ENCODE results near the gene PHF5A. TPM values are rescaled to one million over a fixed set of nuclear protein-coding genes. Genes with fewer than 3 reads are reported as not detected.

Gene PHF5A
- total and polyA plus RNA-seq, 3 experiments from 2014 or later, result 24.9 to 125 (median 120) TPM

- ChIA-PET POLR2A (interaction anchor here (0.6 kb wide), 1 partner anchor 33 kb away, joined by 3 read pairs; no protein-coding TSS in a partner anchor), CTCF (interaction anchor here (0.6 to 0.7 kb wide), 2 partner anchors 17 to 548 kb away, joined by 3 to 4 read pairs; no protein-coding TSS in a partner anchor)
- H3K27ac ChIP-seq (ENCODE audit: low read depth, low read length), result no peak overlapping the region
- Mint-ChIP-seq H3K36me3 (peaks cover 0 to 8% (median 0%) of the 10 kb centered on the region in 3 donors), H3K27ac (peak overlapping the region in 7 of 8 donors; percentile 19 to 100 (median 98)), H3K9me3 (no peaks in the 10 kb centered on the region), H3K4me1 (peaks cover 29 to 55% (median 30%) of the 10 kb centered on the region in 3 donors), H3K4me3 (peak overlapping the region; percentile 44 to 99 (median 97)), H3K27me3 (peaks cover 0 to 2% of the 10 kb centered on the region in 2 donors)
- H3K36me3 ChIP-seq (ENCODE audit: insufficient read depth, low read length), result no peaks in the 10 kb centered on the region
- peaks cover 44% of the 10 kb centered on the region for H3K4me1 ChIP-seq (ENCODE audit: insufficient read depth, low read length)
- H3K9me3 ChIP-seq (ENCODE audit: low read length), result no peaks in the 10 kb centered on the region
- no peak overlapping the region for H3K4me3 ChIP-seq (ENCODE audit: low read length)
- no peak for DNase-seq
- no peaks in the 10 kb centered on the region for H3K27me3 ChIP-seq (ENCODE audit: insufficient read depth, low read length, poor library complexity, severe bottlenecking)
Observed at GRCh38 chr22:41415554-41415953, 52.9 kb downstream of the PHF5A start.

GRCh38 chr22:41411021-41411851, 57.3 kb downstream of the PHF5A start:
- Mint-ChIP-seq H3K27ac (peak overlapping the region; percentile 54 to 100 (median 86)), H3K36me3 (peaks cover 0 to 8% (median 0%) of the 10 kb centered on the region in 3 donors), H3K27me3 (peaks cover 0 to 2% of the 10 kb centered on the region in 2 donors), H3K4me1 (peaks cover 23 to 39% (median 30%) of the 10 kb centered on the region in 3 donors), H3K9me3 (no peaks in the 10 kb centered on the region), H3K4me3 (peak overlapping the region; percentile 4 to 60 (median 32))
- Histone ChIP-seq H3K27ac (ENCODE audit: low read depth, low read length) (no peak overlapping the region), H3K36me3 (ENCODE audit: insufficient read depth, low read length) (no peaks in the 10 kb centered on the region), H3K4me1 (ENCODE audit: insufficient read depth, low read length) (peaks cover 37% of the 10 kb centered on the region), H3K4me3 (ENCODE audit: low read length) (no peak overlapping the region), H3K9me3 (ENCODE audit: low read length) (no peaks in the 10 kb centered on the region), H3K27me3 (ENCODE audit: insufficient read depth, low read length, poor library complexity, severe bottlenecking) (no peaks in the 10 kb centered on the region)
- ChIA-PET POLR2A (interaction anchor here (1.2 to 2.2 kb wide), 3 partner anchors 32 to 133 kb away, joined by 5 read pairs; partner anchors contain the start of genes ACO2 and PHF5A), CTCF (interaction anchor here (1.1 to 1.6 kb wide), 5 partner anchors 36 to 256 kb away, joined by 3 to 5 read pairs (median 3); partner anchors contain the start of gene TOB2)
- no peak for DNase-seq

DNA sequence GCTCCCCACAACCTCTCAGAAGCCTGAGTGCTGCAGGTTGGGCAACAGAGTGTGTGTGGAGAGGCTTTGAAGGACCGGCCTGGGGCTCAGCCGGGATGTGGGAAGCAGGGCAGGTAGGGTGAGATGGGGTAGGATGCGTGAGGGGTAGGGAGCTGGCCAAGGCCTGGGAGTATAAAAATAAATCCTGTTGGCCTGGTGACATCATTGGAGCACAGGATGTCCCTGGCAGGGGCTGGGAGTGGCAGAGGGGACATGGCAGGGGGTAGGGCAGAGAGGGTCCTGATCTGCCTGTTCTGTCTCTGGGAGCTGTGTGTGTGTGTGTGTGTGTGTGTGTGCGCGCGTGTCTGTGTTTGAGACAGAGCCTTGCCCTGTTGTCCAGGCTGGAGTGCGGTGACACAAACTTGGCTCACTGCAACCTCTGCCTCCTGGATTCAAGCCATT, 58.2 kb downstream of the PHF5A start:
- H3K4me3 ChIP-seq (ENCODE audit: low read length), result no peak overlapping the region
- peaks cover 30% of the 10 kb centered on the region for H3K4me1 ChIP-seq (ENCODE audit: insufficient read depth, low read length)
- peaks cover 0 to 8% (median 0%) of the 10 kb centered on the region in 3 donors for H3K36me3 Mint-ChIP-seq
- ChIA-PET POLR2A (no interaction called here), CTCF (interaction anchor here (1.1 to 1.6 kb wide), 7 partner anchors 36 to 124 kb away, joined by 3 to 7 read pairs (median 4); partner anchors contain the start of gene TOB2)
- H3K27ac ChIP-seq (ENCODE audit: low read depth, low read length), result no peak overlapping the region
- no peaks in the 10 kb centered on the region for H3K9me3 ChIP-seq (ENCODE audit: low read length)
- no peak for DNase-seq
- H3K4me1 Mint-ChIP-seq, result peaks cover 18 to 35% (median 24%) of the 10 kb centered on the region in 3 donors
- no peaks in the 10 kb centered on the region for H3K36me3 ChIP-seq (ENCODE audit: insufficient read depth, low read length)
- H3K4me3 Mint-ChIP-seq, result peak overlapping the region in 1 of 7 donors; percentile 60
- H3K27me3 ChIP-seq (ENCODE audit: insufficient read depth, low read length, poor library complexity, severe bottlenecking), result no peaks in the 10 kb centered on the region
- no peaks in the 10 kb centered on the region for H3K9me3 Mint-ChIP-seq
- peak overlapping the region in 7 of 8 donors; percentile 63 to 100 (median 72) for H3K27ac Mint-ChIP-seq
- peaks cover 0 to 2% of the 10 kb centered on the region in 2 donors for H3K27me3 Mint-ChIP-seq

Other genes starting within 250 kb of the PHF5A start
- under 1 TPM; 0.16 to 0.20 TPM for gene CHADL, start 227.8 kb downstream of the PHF5A start, total RNA-seq
- gene CHADL, start 227.8 kb downstream of the PHF5A start, polyA plus RNA-seq, result 0.70 TPM
- gene RANGAP1, start 182.5 kb downstream of the PHF5A start, total RNA-seq, result 100 to 1,000 TPM; 170 to 182 TPM
- 26.9 TPM for gene RANGAP1, start 182.5 kb downstream of the PHF5A start, polyA plus RNA-seq
- 10 to 100 TPM; 58.9 to 59.9 TPM for gene ZC3H7B, start 167.2 kb downstream of the PHF5A start, total RNA-seq
- gene ZC3H7B, start 167.2 kb downstream of the PHF5A start, polyA plus RNA-seq, result 1.5 TPM
- 1 to 10 TPM; 1.8 to 3.5 TPM for gene TEF, start 86.8 kb downstream of the PHF5A start, total RNA-seq
- 5.3 TPM for gene TEF, start 86.8 kb downstream of the PHF5A start, polyA plus RNA-seq
- gene TOB2, start 21.9 kb downstream of the PHF5A start, total RNA-seq, result 10 to 100 TPM; 56.4 to 59.8 TPM
- 24.8 TPM for gene TOB2, start 21.9 kb downstream of the PHF5A start, polyA plus RNA-seq
- 100 to 1,000 TPM; 112 to 114 TPM for gene ACO2, start 425 bp upstream of the PHF5A start, total RNA-seq
- 92.5 TPM for gene ACO2, start 425 bp upstream of the PHF5A start, polyA plus RNA-seq
- gene POLR3H, start 75.8 kb upstream of the PHF5A start, total RNA-seq, result 10 to 100 TPM; 69.9 to 78.7 TPM
- gene POLR3H, start 75.8 kb upstream of the PHF5A start, polyA plus RNA-seq, result 22.6 TPM
- gene CSDC2, start 92.3 kb upstream of the PHF5A start, total RNA-seq, result not detected
- not detected for gene CSDC2, start 92.3 kb upstream of the PHF5A start, polyA plus RNA-seq
- gene PMM1, start 121.1 kb upstream of the PHF5A start, total RNA-seq, result 10 to 100 TPM; 27.5 to 33.2 TPM
- gene PMM1, start 121.1 kb upstream of the PHF5A start, polyA plus RNA-seq, result 33.3 TPM
- gene DESI1, start 152.4 kb upstream of the PHF5A start, total RNA-seq, result 10 to 100 TPM; 84.2 to 86.9 TPM
- 12.5 TPM for gene DESI1, start 152.4 kb upstream of the PHF5A start, polyA plus RNA-seq
- gene XRCC6, start 152.6 kb upstream of the PHF5A start, total RNA-seq, result 100 to 1,000 TPM; 447 to 453 TPM
- gene XRCC6, start 152.6 kb upstream of the PHF5A start, polyA plus RNA-seq, result 456 TPM
- 100 to 1,000 TPM; 315 to 324 TPM for gene SNU13, start 220.2 kb upstream of the PHF5A start, total RNA-seq
- 270 TPM for gene SNU13, start 220.2 kb upstream of the PHF5A start, polyA plus RNA-seq
- 10 to 100 TPM; 33.9 to 36.3 TPM for gene MEI1, start 230.8 kb upstream of the PHF5A start, total RNA-seq
- 150 TPM for gene MEI1, start 230.8 kb upstream of the PHF5A start, polyA plus RNA-seq

All from CD8-positive, alpha-beta memory T cell (primary cell).